Spleen (tissue), 7 donors: ENCODE measurements around the gene AIG1.

Experiments used
- POLR2AphosphoS5 ChIP-seq, 3 donors: sonication (generic); formaldehyde crosslinking; IDR thresholded peaks; one replicate each; pipeline ENCODE4 v1.5.1; 2017; ENCODE audit warnings: antibody characterized with exemption in 3 of 3
- TF ChIP-seq, protein P1 (sequence below), 11 experiments: fragments of 200-600 bp in 7 of 11; fragments of 450-650 bp in 4 of 11; sonication (generic) in 4 of 11; IDR thresholded peaks in 8 of 11; conservative IDR thresholded peaks in 3 of 11; 1 replicate in 7 of 11; 2 replicates in 4 of 11; pipeline versions ENCODE4 v1.4.0 to v1.8.0; 2016 to 2021; ENCODE audit warnings: antibody characterized with exemption in 11 of 11, inconsistent platforms in 4 of 11, mild to moderate bottlenecking in 1 of 11
- donor health status: DM: no; HTN: no; CAD: no; lungs with moderate emphysema.
- donor health status: DM: no; HTN: no; CAD: no.
- donor health status: DM: no; HTN: no; CAD: no.

DNA sequence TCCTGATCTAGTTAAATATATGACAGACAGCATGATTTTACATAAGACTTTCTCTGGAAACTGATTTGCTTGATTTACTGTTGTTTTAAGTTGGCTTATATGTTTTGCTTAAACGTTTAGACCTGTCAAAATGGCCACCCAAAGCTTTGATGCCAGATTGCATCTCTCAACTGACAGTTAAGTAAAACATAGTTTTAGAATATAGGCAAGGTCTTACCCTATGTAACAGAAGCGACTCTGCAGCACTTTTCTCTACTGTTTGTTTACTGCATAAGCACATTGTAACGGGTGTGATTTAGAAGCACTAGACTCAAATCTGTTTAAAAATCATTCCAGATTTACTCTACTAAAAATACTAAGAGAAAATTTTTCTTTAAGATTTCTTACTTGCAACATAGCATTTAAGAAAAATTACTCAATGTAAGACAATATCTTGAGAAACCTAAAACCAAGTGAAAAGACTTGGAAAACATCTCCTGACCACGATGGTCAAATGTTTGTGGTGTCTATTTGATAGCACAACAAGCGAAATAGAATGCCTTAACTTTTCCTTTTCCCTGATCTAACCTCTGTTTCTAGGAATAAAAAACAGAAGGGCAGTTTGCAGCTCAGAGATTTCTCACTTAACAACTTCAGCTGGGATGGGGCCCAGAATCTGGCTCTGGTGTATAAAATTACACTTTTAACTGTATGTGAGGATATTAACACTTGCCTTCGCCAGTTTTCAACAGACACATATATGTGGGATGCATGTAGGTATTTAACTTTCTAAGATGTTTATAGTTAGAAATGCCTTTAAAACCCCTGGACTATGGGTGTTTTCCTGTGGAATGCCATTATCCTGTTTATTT is 47.4 kb downstream of the AIG1 start:
- TF ChIP-seq, protein P1, sequence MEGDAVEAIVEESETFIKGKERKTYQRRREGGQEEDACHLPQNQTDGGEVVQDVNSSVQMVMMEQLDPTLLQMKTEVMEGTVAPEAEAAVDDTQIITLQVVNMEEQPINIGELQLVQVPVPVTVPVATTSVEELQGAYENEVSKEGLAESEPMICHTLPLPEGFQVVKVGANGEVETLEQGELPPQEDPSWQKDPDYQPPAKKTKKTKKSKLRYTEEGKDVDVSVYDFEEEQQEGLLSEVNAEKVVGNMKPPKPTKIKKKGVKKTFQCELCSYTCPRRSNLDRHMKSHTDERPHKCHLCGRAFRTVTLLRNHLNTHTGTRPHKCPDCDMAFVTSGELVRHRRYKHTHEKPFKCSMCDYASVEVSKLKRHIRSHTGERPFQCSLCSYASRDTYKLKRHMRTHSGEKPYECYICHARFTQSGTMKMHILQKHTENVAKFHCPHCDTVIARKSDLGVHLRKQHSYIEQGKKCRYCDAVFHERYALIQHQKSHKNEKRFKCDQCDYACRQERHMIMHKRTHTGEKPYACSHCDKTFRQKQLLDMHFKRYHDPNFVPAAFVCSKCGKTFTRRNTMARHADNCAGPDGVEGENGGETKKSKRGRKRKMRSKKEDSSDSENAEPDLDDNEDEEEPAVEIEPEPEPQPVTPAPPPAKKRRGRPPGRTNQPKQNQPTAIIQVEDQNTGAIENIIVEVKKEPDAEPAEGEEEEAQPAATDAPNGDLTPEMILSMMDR (IDR thresholded peaks at IDR 0.05 in 8 of 11, conservative IDR thresholded peaks at IDR 0.05 in 3 of 11) = no peak
- TF ChIP-seq POLR2AphosphoS5 (IDR thresholded peaks at IDR 0.05) = no peak
